T-cell (primary cell): ENCODE measurements around the gene KIF4A. TPM values are rescaled to one million over a fixed set of nuclear protein-coding genes. Genes with fewer than 3 reads are reported as not detected.

Experiments used
- ATAC-seq, 4 experiments: fragments of 200-7000 bp in 3 of 4; fragments of 150-1000 bp in 1 of 4; cut with Tn5 transposase; replicated peaks in 1 of 4; 1 replicate in 3 of 4; 2 replicates in 1 of 4; pipeline ENCODE4 v1.10.0; 2021; ENCODE audit warnings: moderate library complexity in 3 of 4, mild to moderate bottlenecking in 2 of 4, moderate number of reproducible peaks in 1 of 4
- CTCF ChIA-PET, 2 donors: fragments of 300-600 bp; sonication (Branson Sonifier 250); formaldehyde crosslinking; loops; one replicate each; lab custom pipeline; 2022; ENCODE audit warnings: antibody characterized with exemption in 2 of 2; lab: Charles Lee
- POLR2A ChIA-PET, 2 donors: fragments of 300-600 bp; sonication (Branson Sonifier 250); formaldehyde crosslinking; loops; one replicate each; lab custom pipeline; 2022; ENCODE audit warnings: antibody characterized with exemption in 2 of 2; lab: Charles Lee
- DNase-seq, 35 experiments: peaks; one replicate each; pipeline versions ENCODE4 v3.0.0 to v3.0.0-alpha.2; 2013 to 2023
- H3K27ac ChIP-seq: one replicate; pipeline ENCODE4 v1.5.1; 2013; ENCODE audit warnings: low read length
- H3K27me3 ChIP-seq, 2 experiments: replicated peaks in 1 of 2; 1 replicate in 1 of 2; 2 replicates in 1 of 2; pipeline versions ENCODE4 v1.6.1 to v1.7.0; 2013; ENCODE audit warnings: low read length in 1 of 2, mixed read lengths in 1 of 2; ENCODE audit not compliant: control insufficient read depth in 2 of 2, insufficient read depth in 2 of 2; ENCODE audit errors: extremely low read depth in 1 of 2
- H3K36me3 ChIP-seq, 2 donors: 1 replicate in 1 of 2; 2 replicates in 1 of 2; pipeline versions ENCODE4 v1.6.1 to v1.7.0; 2013; ENCODE audit warnings: low read length in 1 of 2; ENCODE audit not compliant: control insufficient read depth in 2 of 2, insufficient read depth in 1 of 2; ENCODE audit errors: extremely low read depth in 1 of 2
- H3K4me1 ChIP-seq, 2 experiments: 1 replicate in 1 of 2; 2 replicates in 1 of 2; pipeline versions ENCODE4 v1.6.1 to v1.7.0; 2013; ENCODE audit warnings: low read length in 2 of 2, mixed read lengths in 1 of 2; ENCODE audit not compliant: insufficient read depth in 2 of 2, control insufficient read depth in 1 of 2; ENCODE audit errors: extremely low read depth in 1 of 2
- H3K4me3 ChIP-seq, 2 donors: 1 replicate in 1 of 2; 2 replicates in 1 of 2; pipeline versions ENCODE4 v1.5.1 to v1.7.0; 2013; ENCODE audit warnings: mild to moderate bottlenecking in 2 of 2, low read length in 1 of 2, moderate library complexity in 1 of 2; ENCODE audit not compliant: control insufficient read depth in 1 of 2; ENCODE audit errors: extremely low read depth in 1 of 2
- H3K9me3 ChIP-seq: 2 replicates; pipeline ENCODE4 v1.7.0; 2013
- H3K27ac Mint-ChIP-seq, 2 donors: one replicate each; pipeline ENCODE4 v1.8.0; 2020 to 2021; ENCODE audit warnings: mild to moderate bottlenecking in 2 of 2, mixed read lengths in 2 of 2
- H3K27me3 Mint-ChIP-seq, 2 donors: one replicate each; pipeline ENCODE4 v1.8.0; 2021 to 2022; ENCODE audit warnings: mixed read lengths in 2 of 2
- H3K36me3 Mint-ChIP-seq: one replicate; pipeline ENCODE4 v1.8.0; 2021; ENCODE audit warnings: mixed read lengths
- H3K4me1 Mint-ChIP-seq, 3 donors: one replicate each; pipeline ENCODE4 v1.8.0; 2020 to 2022; ENCODE audit warnings: mixed read lengths in 3 of 3, mild to moderate bottlenecking in 1 of 3
- H3K4me3 Mint-ChIP-seq, 3 donors: one replicate each; pipeline ENCODE4 v1.8.0; 2020 to 2022; ENCODE audit warnings: mild to moderate bottlenecking in 3 of 3, mixed read lengths in 3 of 3, moderate library complexity in 3 of 3
- H3K9me3 Mint-ChIP-seq, 3 donors: one replicate each; pipeline ENCODE4 v1.8.0; 2020 to 2022; ENCODE audit warnings: mixed read lengths in 3 of 3
- WGBS: methylation state at CpG from one replicate; pipeline ENCODE4 v1.1.5; 2013; ENCODE audit warnings: missing lambda C conversion rate; ENCODE audit not compliant: insufficient coverage; 5-methylcytosine and 5-hydroxymethylcytosine counted together
- total RNA-seq, 35 experiments: library from RNA in 6 of 35; stranded (reverse) in 6 of 35; fragments of 120-200 nt in 1 of 35; gene quantifications; one replicate each; pipeline versions ENCODE4 v1.2.1 to v1.2.4 and lab custom pipeline; 2013 to 2026

KIF4A gene
- total RNA-seq, 5 donors from 2014 or later (not counting 1 experiment from before 2014, with no cell fraction given): 0.15 to 0.59 (median 0.35) TPM

DNA sequence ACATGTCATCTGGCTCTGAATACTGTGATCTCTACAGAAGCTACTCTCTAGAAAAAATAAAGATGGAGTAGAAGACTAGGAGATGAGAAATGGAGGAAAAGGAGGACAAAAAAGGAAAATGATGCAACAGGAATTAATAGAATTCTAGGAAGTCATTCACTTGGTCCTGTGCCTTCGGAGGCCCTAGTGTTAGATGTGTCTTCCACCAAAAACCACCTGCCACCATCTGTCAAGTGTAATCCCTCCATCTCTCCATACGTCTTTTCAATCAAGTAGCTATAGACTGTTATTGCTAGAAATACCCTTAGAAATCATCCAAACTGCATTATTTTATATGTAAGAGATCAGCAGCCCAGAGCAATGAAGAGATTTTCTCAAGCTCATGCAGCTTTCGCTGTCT lies 10.8 kb upstream of the KIF4A start:
- ATAC-seq (no peak), DNase-seq (no peak)
- peaks cover 34% of the 10 kb centered on the region for H3K36me3 Mint-ChIP-seq
- H3K27ac Mint-ChIP-seq: no peak overlapping the region
- peaks cover 0 to 21% of the 10 kb centered on the region in 2 donors for H3K27me3 Mint-ChIP-seq
- WGBS: no CpG with 5 or more reads among the region's 3 CpGs
- H3K36me3 ChIP-seq: peaks cover 0 to 2% of the 10 kb centered on the region in 2 donors
- H3K4me3 Mint-ChIP-seq: no peak overlapping the region
- H3K9me3 Mint-ChIP-seq: no peaks in the 10 kb centered on the region
- H3K9me3 ChIP-seq: no peaks in the 10 kb centered on the region
- CTCF ChIA-PET: no interaction called here
- H3K27ac ChIP-seq: no peak overlapping the region
- POLR2A ChIA-PET: no interaction called here
- H3K4me1 ChIP-seq: no peaks in the 10 kb centered on the region
- H3K4me3 ChIP-seq: no peak overlapping the region
- H3K4me1 Mint-ChIP-seq: no peaks in the 10 kb centered on the region
- no peaks in the 10 kb centered on the region for H3K27me3 ChIP-seq

DNA sequence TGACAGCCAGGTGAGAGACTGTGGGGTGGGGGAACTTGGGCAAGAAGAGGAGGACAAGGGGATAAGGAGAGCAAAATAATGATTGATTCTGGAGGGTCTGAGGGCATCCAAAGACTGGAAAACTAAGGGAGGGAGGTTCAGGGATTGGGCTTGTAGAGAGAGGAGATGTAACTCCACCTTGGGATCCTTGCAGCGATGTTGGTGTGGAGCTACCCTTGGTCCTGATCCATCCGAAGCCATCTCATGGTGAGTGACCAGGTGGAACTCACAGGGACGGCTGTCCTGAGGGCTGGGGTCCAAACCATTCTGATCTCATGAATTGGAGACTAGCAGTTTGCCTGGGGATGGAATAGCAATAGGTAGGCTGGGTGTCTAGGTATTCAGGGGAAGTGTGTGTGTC lies 9.3 kb upstream of the KIF4A start:
- ChIA-PET POLR2A (no interaction called here), CTCF (no interaction called here)
- Mint-ChIP-seq H3K4me3 (no peak overlapping the region), H3K27me3 (peaks cover 0 to 21% of the 10 kb centered on the region in 2 donors), H3K4me1 (no peaks in the 10 kb centered on the region), H3K36me3 (peaks cover 41% of the 10 kb centered on the region), H3K9me3 (no peaks in the 10 kb centered on the region), H3K27ac (no peak overlapping the region)
- H3K27ac ChIP-seq: no peak overlapping the region
- peaks cover 0 to 2% of the 10 kb centered on the region in 2 donors for H3K36me3 ChIP-seq
- 93% methylated on average over 2 of the region's 3 CpGs for WGBS
- no peak for ATAC-seq
- H3K4me3 ChIP-seq: no peak overlapping the region
- no peaks in the 10 kb centered on the region for H3K9me3 ChIP-seq
- H3K4me1 ChIP-seq: no peaks in the 10 kb centered on the region
- DNase-seq: no peak
- no peaks in the 10 kb centered on the region for H3K27me3 ChIP-seq

DNA sequence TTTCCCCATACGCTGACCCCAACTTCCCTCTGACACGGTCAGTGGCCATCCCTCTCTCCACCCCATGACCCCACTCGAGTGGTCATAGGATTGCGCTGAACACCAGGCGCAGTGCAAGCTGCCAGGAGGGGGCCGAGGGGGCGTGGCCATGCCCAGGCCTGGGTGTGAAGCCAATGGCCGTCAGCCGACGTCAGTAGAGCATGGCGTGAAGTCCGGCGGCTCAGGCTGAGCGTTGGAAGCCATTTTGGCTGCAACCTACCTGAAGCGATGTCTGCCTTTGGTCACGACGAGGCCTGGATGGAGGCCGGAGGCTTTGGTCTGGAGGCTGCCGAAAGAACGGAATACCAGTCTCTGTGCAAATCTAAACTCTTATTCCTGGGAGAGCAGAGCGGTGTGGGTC lies 8.0 kb upstream of the KIF4A start, which contains the start of gene RAB41:
TSS of gene RAB41 (plus strand) at position 222 of the 400 bp plus-strand sequence. CDS start at position 268, 46 bp downstream.
- ATAC-seq: no peak
- Mint-ChIP-seq H3K27ac (no peak within 1 kb of the TSS), H3K4me1 (no peaks in the 10 kb centered on the region), H3K27me3 (peaks cover 0 to 18% of the 10 kb centered on the region in 2 donors), H3K36me3 (peaks cover 52% of the 10 kb centered on the region), H3K9me3 (no peaks in the 10 kb centered on the region), H3K4me3 (no peak within 1 kb of the TSS)
- DNase-seq: no peak
- Histone ChIP-seq H3K27me3 (no peaks in the 10 kb centered on the region), H3K27ac (no peak within 1 kb of the TSS), H3K9me3 (no peaks in the 10 kb centered on the region), H3K4me1 (no peaks in the 10 kb centered on the region), H3K4me3 (no peak within 1 kb of the TSS), H3K36me3 (peaks cover 0 to 2% of the 10 kb centered on the region in 2 donors)
- POLR2A ChIA-PET: no interaction called here
- WGBS: 95% methylated on average over 8 of the region's 21 CpGs
- CTCF ChIA-PET: no interaction called here

DNA sequence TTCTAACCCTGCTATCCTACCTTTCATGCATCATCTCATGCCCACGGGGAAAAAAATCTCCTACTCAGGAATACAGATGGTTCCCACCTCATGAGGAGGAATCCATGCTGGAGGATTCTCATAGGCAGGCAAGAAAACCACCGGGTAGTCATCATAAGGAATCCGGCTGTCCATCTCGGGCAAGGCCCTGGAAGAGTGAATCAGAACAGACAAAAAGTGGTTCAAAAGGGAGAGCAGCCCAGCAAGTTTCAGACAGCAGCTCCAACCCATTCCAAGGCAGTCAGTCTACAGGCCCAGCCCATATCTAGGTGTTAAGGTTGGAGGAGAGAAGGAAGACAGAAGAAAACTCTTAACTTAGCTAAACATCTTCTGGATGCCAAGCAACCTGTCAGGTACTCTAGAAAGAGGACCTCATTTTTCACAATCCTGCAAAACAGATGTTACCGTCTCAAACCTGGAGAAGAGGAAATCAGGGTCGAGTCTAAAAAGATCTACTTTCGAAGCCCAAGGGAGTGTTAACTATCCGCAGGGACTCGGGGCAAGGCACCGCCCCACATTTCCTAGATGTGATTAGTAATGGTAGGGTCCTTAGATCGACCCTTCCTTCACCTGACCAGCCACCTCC lies 624 bp upstream of the KIF4A start:
- peaks cover 0 to 16% (median 12%) of the 10 kb centered on the region in 3 donors for H3K4me1 Mint-ChIP-seq
- Histone ChIP-seq H3K4me3 (peak overlapping the region; percentile 69 to 88), H3K27me3 (no peaks in the 10 kb centered on the region), H3K36me3 (peaks cover 0 to 9% of the 10 kb centered on the region in 2 donors), H3K4me1 (peaks cover 5 to 13% of the 10 kb centered on the region in 2 experiments), H3K27ac (peak overlapping the region; percentile 51), H3K9me3 (no peaks in the 10 kb centered on the region)
- H3K36me3 Mint-ChIP-seq: peaks cover 18% of the 10 kb centered on the region
- no CpG with 5 or more reads among the region's 11 CpGs for WGBS
- CTCF ChIA-PET: interaction anchor here (0.5 to 0.9 kb wide), 3 partner anchors 15 to 156 kb away, joined by 4 to 7 read pairs (median 5); partner anchors contain the start of gene IGBP1 (in 1 of the 2)
- no peaks in the 10 kb centered on the region for H3K9me3 Mint-ChIP-seq
- H3K27me3 Mint-ChIP-seq: peaks cover 0 to 9% of the 10 kb centered on the region in 2 donors
- peak overlapping the region; percentile 83 to 85 (median 83) for H3K4me3 Mint-ChIP-seq
- POLR2A ChIA-PET: interaction anchor here in 1 of 2 donors (1.0 kb wide), 1 partner anchor 156 kb away, joined by 3 read pairs; the partner anchor contains the start of gene IGBP1
- peak overlapping the region; percentile 81 to 86 for H3K27ac Mint-ChIP-seq
- no peak for ATAC-seq
- no peak for DNase-seq

DNA sequence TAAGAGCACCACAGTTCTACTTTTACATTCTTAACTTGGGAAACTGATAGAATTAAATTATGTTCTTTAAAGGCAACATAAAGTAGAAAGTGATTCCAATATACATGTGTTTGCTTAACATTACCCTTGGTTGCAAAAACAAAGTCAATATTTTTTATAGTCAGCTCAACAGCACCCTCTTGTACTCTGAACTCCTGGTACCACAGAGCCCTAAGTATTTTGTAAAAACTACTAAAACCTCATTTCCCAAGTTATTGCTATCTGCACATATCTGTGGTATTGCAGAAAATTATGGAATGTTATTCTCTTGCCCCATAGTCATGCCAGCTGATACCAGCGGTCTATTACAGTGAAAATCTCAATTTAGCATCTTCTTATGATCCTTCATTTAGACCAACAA lies 2.9 kb downstream of the KIF4A start:
- Histone ChIP-seq H3K9me3 (no peaks in the 10 kb centered on the region), H3K4me3 (no peak overlapping the region), H3K36me3 (peaks cover 0 to 4% of the 10 kb centered on the region in 2 donors), H3K27me3 (no peaks in the 10 kb centered on the region), H3K27ac (no peak overlapping the region), H3K4me1 (peaks cover 5 to 13% of the 10 kb centered on the region in 2 experiments)
- ChIA-PET POLR2A (no interaction called here), CTCF (interaction anchor here in 1 of 2 donors (0.5 kb wide), 1 partner anchor 1113 kb away, joined by 4 read pairs; no protein-coding TSS in a partner anchor)
- no CpG with 5 or more reads among the region's 1 CpG for WGBS
- H3K9me3 Mint-ChIP-seq: no peaks in the 10 kb centered on the region
- ATAC-seq: no peak
- H3K27ac Mint-ChIP-seq: no peak overlapping the region
- no peak overlapping the region for H3K4me3 Mint-ChIP-seq
- H3K4me1 Mint-ChIP-seq: peaks cover 0 to 16% (median 12%) of the 10 kb centered on the region in 3 donors
- peaks cover 0 to 10% of the 10 kb centered on the region in 2 donors for H3K27me3 Mint-ChIP-seq
- no peaks in the 10 kb centered on the region for H3K36me3 Mint-ChIP-seq
- DNase-seq: no peak

DNA sequence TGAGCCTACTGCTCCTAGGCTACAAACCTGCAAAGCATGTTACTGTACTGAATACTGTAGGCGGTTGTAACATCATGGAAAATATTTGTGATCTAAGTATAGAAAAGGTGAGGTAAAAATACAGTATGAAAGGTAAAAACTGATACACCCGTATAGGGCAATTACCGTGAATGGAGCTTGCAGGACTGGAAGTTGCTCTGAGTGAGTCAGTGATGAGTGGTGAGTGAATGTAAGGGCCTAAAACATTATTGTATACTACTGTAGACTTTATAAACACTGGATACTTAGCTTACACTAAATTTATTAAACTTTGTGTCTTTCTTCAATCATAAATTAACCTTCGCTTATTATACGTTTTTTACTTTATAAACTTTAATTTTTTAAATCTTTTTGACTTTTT lies 3.7 kb downstream of the KIF4A start:
- POLR2A ChIA-PET: interaction anchor here in 1 of 2 donors (0.5 kb wide), 1 partner anchor 149 kb away, joined by 6 read pairs; no protein-coding TSS in a partner anchor
- no CpG with 5 or more reads among the region's 5 CpGs for WGBS
- Mint-ChIP-seq H3K4me1 (peaks cover 0 to 15% (median 12%) of the 10 kb centered on the region in 3 donors), H3K36me3 (no peaks in the 10 kb centered on the region), H3K27ac (no peak overlapping the region), H3K4me3 (no peak overlapping the region), H3K9me3 (no peaks in the 10 kb centered on the region), H3K27me3 (peaks cover 0 to 10% of the 10 kb centered on the region in 2 donors)
- no peaks in the 10 kb centered on the region for H3K36me3 ChIP-seq
- DNase-seq: no peak
- no peak overlapping the region for H3K4me3 ChIP-seq
- CTCF ChIA-PET: no interaction called here
- no peaks in the 10 kb centered on the region for H3K9me3 ChIP-seq
- H3K27ac ChIP-seq: no peak overlapping the region
- no peak for ATAC-seq
- no peaks in the 10 kb centered on the region for H3K27me3 ChIP-seq
- peaks cover 5 to 13% of the 10 kb centered on the region in 2 experiments for H3K4me1 ChIP-seq
